Kidney (tissue), 14 donors: Measurements from ENCODE around the gene EXPH5. TPM values are rescaled to one million over a fixed set of nuclear protein-coding genes. Genes with fewer than 3 reads are reported as not detected.
"Not testable (repeated sequence)": the region's sequence is repeated elsewhere in the genome, so short reads cannot be mapped to it uniquely, and the experiment has no call there.

Experiments
- DNase-seq, 5 donors: peaks; one replicate each; pipeline ENCODE4 v3.0.0-alpha.2; 2013 to 2020
- FAIRE-seq: peaks from 2 replicates; lab custom pipeline; 2012; peaks lifted over from hg19 to GRCh38; lab: Jason Lieb, UNC
- H3K27ac ChIP-seq, 2 donors: one replicate each; pipeline ENCODE4 v1.7.0; 2013; ENCODE audit warnings: low read depth in 2 of 2, low read length in 2 of 2, inconsistent platforms in 1 of 2
- H3K27me3 ChIP-seq: one replicate; pipeline ENCODE4 v1.7.1; 2013; ENCODE audit warnings: low read length, inconsistent platforms; ENCODE audit not compliant: control insufficient read depth, insufficient read depth
- H3K36me3 ChIP-seq, 3 donors: one replicate each; pipeline versions ENCODE4 v1.7.0 to v1.7.1; 2013; ENCODE audit warnings: low read length in 3 of 3, control low read depth in 1 of 3, inconsistent platforms in 1 of 3; ENCODE audit not compliant: insufficient read depth in 3 of 3, control insufficient read depth in 2 of 3
- H3K4me1 ChIP-seq, 3 donors: one replicate each; pipeline versions ENCODE4 v1.7.0 to v1.7.1; 2013; ENCODE audit warnings: low read length in 3 of 3, inconsistent platforms in 1 of 3, low read depth in 1 of 3; ENCODE audit not compliant: control insufficient read depth in 2 of 3, insufficient read depth in 2 of 3
- H3K4me3 ChIP-seq, 3 donors: one replicate each; pipeline versions ENCODE4 v1.7.0 to v1.8.1; 2013; ENCODE audit warnings: low read length in 3 of 3, control low read depth in 1 of 3, inconsistent platforms in 1 of 3
- H3K9ac ChIP-seq, 3 donors: one replicate each; pipeline versions ENCODE4 v1.7.0 to v1.7.1; 2013; ENCODE audit warnings: low read length in 3 of 3, control low read depth in 1 of 3, inconsistent platforms in 1 of 3
- H3K9me3 ChIP-seq, 3 donors: one replicate each; pipeline versions ENCODE4 v1.7.0 to v1.7.1; 2013; ENCODE audit warnings: low read length in 3 of 3, control low read depth in 1 of 3, inconsistent platforms in 1 of 3; ENCODE audit not compliant: control insufficient read depth in 2 of 3, insufficient read depth in 1 of 3
- CTCF ChIP-seq: IDR thresholded peaks from 3 replicates; pipeline ENCODE4 v1.5.1; 2012; ENCODE audit warnings: mild to moderate bottlenecking, moderate library complexity, borderline replicate concordance; ENCODE audit not compliant: insufficient read depth; ENCODE audit errors: extremely low read depth
- intact Hi-C: fragments of 100-400 bp; cut with DNase I; formaldehyde crosslinking; loops from one replicate; pipeline ENCODE4 v1.11.1; 2022
- polyA plus RNA-seq: library from polyadenylated mRNA; stranded (reverse); fragments of 350-450 nt; fragmentation: Illumina TruSeq; extraction: RNeasy Lipid Tissue Mini Kit (QIAGEN cat#74804); gene quantifications from one replicate; pipeline ENCODE4 v1.2.3, GENCODE V29; 2014; ENCODE audit warnings: low read depth, low replicate concordance; ENCODE audit not compliant: insufficient read depth
- total RNA-seq: library from RNA; stranded (reverse); fragmentation: NEBNext Ultra II Directional; extraction: Animal tissue kit (Norgen Biotek cat#: 25700); gene quantifications from one replicate; pipeline ENCODE4 v1.2.1, GENCODE V29; 2021
- donor health status: control.
- donor health status: control.
- donor health status: control.
- donor health status: control.
- donor health status: control.
- donor health status: DM: yes; HTN: yes; CAD: no.
- donor health status: Normal renal cell carcinoma (clear cell type).

Gene EXPH5
- total and polyA plus RNA-seq, 2 donors from 2014 or later: 2.2 to 9.5 TPM

- no peak for TF ChIP-seq CTCF
- H3K27me3 ChIP-seq: no peaks in the 10 kb centered on the region
- H3K4me3 ChIP-seq: no peak overlapping the region
- H3K27ac ChIP-seq: no peak overlapping the region
- H3K9ac ChIP-seq: no peak overlapping the region
- H3K4me1 ChIP-seq: peaks cover 0 to 17% (median 4%) of the 10 kb centered on the region in 3 donors
- no peak for FAIRE-seq
- no peaks in the 10 kb centered on the region for H3K9me3 ChIP-seq
- peak in 4 of 5 donors; percentile 39 to 51 (median 42) for DNase-seq
- intact Hi-C loops: no loop called here
- H3K36me3 ChIP-seq: no peaks in the 10 kb centered on the region
Measured at GRCh38 chr11:108589136-108589535, 4.4 kb downstream of the EXPH5 start.

- no peaks in the 10 kb centered on the region for H3K27me3 ChIP-seq
- FAIRE-seq (no peak), DNase-seq (no peak)
- H3K36me3 ChIP-seq: no peaks in the 10 kb centered on the region
- TF ChIP-seq CTCF: no peak
- H3K27ac ChIP-seq: no peak overlapping the region
- peaks cover 0 to 14% (median 4%) of the 10 kb centered on the region in 3 donors for H3K4me1 ChIP-seq
- intact Hi-C loops: no loop called here
- no peaks in the 10 kb centered on the region for H3K9me3 ChIP-seq
- no peak overlapping the region for H3K9ac ChIP-seq
- H3K4me3 ChIP-seq: no peak overlapping the region
Measured at GRCh38 chr11:108588287-108588686, 5.3 kb downstream of the EXPH5 start.

- intact Hi-C loops: no loop called here
- no peak for TF ChIP-seq CTCF
- Histone ChIP-seq H3K9ac (no peak overlapping the region), H3K27me3 (no peaks in the 10 kb centered on the region), H3K9me3 (no peaks in the 10 kb centered on the region), H3K27ac (no peak overlapping the region), H3K4me3 (no peak overlapping the region), H3K4me1 (peaks cover 0 to 9% (median 0%) of the 10 kb centered on the region in 3 donors), H3K36me3 (no peaks in the 10 kb centered on the region)
- no peak for DNase-seq
- no peak for FAIRE-seq
Measured at GRCh38 chr11:108587109-108587508, 6.5 kb downstream of the EXPH5 start.

- no peak overlapping the region for H3K27ac ChIP-seq
- no peak overlapping the region for H3K4me3 ChIP-seq
- no peaks in the 10 kb centered on the region for H3K9me3 ChIP-seq
- no peak overlapping the region for H3K9ac ChIP-seq
- DNase-seq: no peak
- H3K36me3 ChIP-seq: no peaks in the 10 kb centered on the region
- peaks cover 0 to 6% (median 0%) of the 10 kb centered on the region in 3 donors for H3K4me1 ChIP-seq
- FAIRE-seq: no peak
- TF ChIP-seq CTCF: no peak
- intact Hi-C loops: no loop called here
- no peaks in the 10 kb centered on the region for H3K27me3 ChIP-seq
Measured at GRCh38 chr11:108586600-108586999, 7.0 kb downstream of the EXPH5 start.

GRCh38 chr11:108586185-108586584, 7.4 kb downstream of the EXPH5 start:
- H3K9ac ChIP-seq, intact Hi-C loops, H3K4me3 ChIP-seq, FAIRE-seq, H3K4me1 ChIP-seq, H3K27ac ChIP-seq, DNase-seq, H3K27me3 ChIP-seq, H3K36me3 ChIP-seq, H3K9me3 ChIP-seq: not testable (repeated sequence)
